GM12892 (cell line): ENCODE results near the gene SERPINE1.

Experiments
- POLR2A ChIP-seq: IDR thresholded peaks from 2 replicates; pipeline ENCODE4 v1.6.1; 2011; ENCODE audit warnings: low read depth, low read length, control low read depth
- POLR2AphosphoS5 ChIP-seq: IDR thresholded peaks from 2 replicates; pipeline ENCODE4 v1.6.1; 2011; ENCODE audit warnings: low read depth, low read length, control low read depth

DNA sequence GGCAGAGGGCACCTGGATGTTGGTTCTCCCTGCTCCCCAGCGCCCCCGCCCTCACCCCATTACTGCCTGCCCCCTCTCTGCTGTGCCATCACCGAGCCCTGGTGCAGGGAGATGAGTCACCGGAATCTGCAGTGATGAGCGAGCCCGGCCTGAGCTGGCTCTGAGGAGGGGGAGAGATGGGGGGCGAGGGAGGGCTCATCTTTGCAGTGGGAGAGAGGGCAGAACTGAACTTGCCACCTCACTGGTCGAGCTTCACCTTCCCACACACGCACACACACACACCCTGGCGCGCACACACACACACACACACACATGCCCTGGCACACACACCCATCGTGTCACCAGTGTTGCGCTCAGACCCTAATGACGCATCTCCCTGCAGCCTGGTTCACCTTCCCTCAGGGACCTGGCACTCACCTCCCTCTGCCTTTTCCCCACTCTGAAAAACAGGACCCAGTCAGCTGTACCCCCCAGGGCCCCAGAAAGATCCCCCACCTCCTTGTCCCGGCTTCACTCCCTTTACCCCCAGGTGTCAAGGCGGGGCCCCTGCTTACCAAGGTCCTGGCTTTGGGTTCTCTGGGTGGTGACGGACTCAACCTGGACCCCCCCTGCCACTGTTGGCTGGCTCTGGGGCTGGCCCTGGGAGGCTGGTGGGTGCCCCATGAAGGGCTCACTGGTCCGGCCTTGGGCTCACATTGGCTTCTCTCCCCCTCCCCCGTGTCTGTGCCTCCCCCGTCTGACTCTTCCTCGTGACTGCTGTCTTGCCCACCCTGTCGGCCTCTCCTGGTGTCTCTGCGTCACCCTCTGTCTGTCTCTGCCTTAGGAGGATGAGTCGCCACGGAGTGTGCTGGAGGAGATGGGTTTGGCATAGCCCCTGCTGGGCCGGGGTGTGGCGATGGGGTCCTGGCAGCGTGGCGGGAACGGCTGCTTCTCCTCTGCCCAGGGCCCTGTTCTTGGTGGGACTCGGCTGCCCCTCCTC lies 33.1 kb downstream of the SERPINE1 start:
- no peak for TF ChIP-seq POLR2A
- no peak for TF ChIP-seq POLR2AphosphoS5
